Measurements from ENCODE around the gene TMIGD2. TPM values are rescaled to one million over a fixed set of nuclear protein-coding genes. Genes with fewer than 3 reads are reported as not detected.

Gene TMIGD2
- total and polyA plus RNA-seq, 2 experiments from 2014 or later: not detected

- H3K4me3 ChIP-seq: no peak overlapping the region
- H2AFZ ChIP-seq: no peak overlapping the region
Measured at GRCh38 chr19:4347521-4347920, 45.3 kb upstream of the TMIGD2 start.

DNA sequence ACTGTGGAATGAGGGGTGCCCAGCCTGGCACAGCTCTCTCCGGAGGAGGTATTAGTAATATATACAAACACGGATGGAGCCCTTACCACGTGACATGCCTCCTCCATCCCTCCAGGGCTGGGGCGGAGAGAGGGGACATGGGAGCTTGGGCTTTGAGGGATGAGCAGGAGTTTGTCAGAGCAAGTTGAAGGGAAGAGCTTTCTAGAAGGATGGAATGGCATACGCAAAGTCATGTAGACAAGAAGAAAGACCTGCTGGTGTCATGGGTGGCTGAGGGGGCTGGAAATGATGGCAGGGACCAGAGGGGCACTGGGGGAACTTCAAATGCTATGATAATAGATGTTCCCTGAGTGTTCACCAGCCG is 43.8 kb upstream of the TMIGD2 start:
- Histone ChIP-seq H3K4me1 (ENCODE audit: insufficient read depth) (peaks cover 15% of the 10 kb centered on the region), H3K9me3 (ENCODE audit: low read depth) (no peaks in the 10 kb centered on the region), H3K27ac (no peak overlapping the region), H4K20me1 (ENCODE audit: insufficient read depth, poor library complexity, severe bottlenecking) (no peaks in the 10 kb centered on the region), H3K9me2 (replicated peaks; ENCODE audit: insufficient read depth) (no peaks in the 10 kb centered on the region), H3K27me3 (no peaks in the 10 kb centered on the region), H3K79me2 (peaks cover 7% of the 10 kb centered on the region), H2AFZ (no peak overlapping the region), H3K4me2 (no peak overlapping the region), H3K4me3 (no peak overlapping the region), H3K36me3 (replicated peaks; ENCODE audit: insufficient read depth, low read depth) (no peaks in the 10 kb centered on the region)
- 88% methylated on average over 6 of the region's 6 CpGs for WGBS (ENCODE audit: low lambda C conversion rate, missing lambda C conversion rate)
- TF ChIP-seq EZH2 (IDR thresholded peaks at IDR 0.05; ENCODE audit: borderline replicate concordance) (no peak), EZH2phosphoT487 (IDR thresholded peaks at IDR 0.05; ENCODE audit: low read depth, severe bottlenecking, unreplicated experiment) (no peak)
- TF ChIP-seq, protein P1, sequence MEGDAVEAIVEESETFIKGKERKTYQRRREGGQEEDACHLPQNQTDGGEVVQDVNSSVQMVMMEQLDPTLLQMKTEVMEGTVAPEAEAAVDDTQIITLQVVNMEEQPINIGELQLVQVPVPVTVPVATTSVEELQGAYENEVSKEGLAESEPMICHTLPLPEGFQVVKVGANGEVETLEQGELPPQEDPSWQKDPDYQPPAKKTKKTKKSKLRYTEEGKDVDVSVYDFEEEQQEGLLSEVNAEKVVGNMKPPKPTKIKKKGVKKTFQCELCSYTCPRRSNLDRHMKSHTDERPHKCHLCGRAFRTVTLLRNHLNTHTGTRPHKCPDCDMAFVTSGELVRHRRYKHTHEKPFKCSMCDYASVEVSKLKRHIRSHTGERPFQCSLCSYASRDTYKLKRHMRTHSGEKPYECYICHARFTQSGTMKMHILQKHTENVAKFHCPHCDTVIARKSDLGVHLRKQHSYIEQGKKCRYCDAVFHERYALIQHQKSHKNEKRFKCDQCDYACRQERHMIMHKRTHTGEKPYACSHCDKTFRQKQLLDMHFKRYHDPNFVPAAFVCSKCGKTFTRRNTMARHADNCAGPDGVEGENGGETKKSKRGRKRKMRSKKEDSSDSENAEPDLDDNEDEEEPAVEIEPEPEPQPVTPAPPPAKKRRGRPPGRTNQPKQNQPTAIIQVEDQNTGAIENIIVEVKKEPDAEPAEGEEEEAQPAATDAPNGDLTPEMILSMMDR (IDR thresholded peaks at IDR 0.05; ENCODE audit: poor library complexity): no peak
- DNase-seq (ENCODE audit: low spot score): no peak

More at GRCh38 chr19:4347521-4347920, 45.3 kb upstream of the TMIGD2 start:
- Histone ChIP-seq H3K79me2 (peaks cover 7% of the 10 kb centered on the region), H4K20me1 (ENCODE audit: insufficient read depth, poor library complexity, severe bottlenecking) (no peaks in the 10 kb centered on the region), H3K4me2 (no peak overlapping the region), H3K27ac (no peak overlapping the region), H3K4me1 (ENCODE audit: insufficient read depth) (peaks cover 6% of the 10 kb centered on the region), H3K9me2 (replicated peaks; ENCODE audit: insufficient read depth) (no peaks in the 10 kb centered on the region), H3K36me3 (replicated peaks; ENCODE audit: insufficient read depth, low read depth) (no peaks in the 10 kb centered on the region), H3K27me3 (no peaks in the 10 kb centered on the region), H3K9me3 (ENCODE audit: low read depth) (no peaks in the 10 kb centered on the region)
- no peak for TF ChIP-seq EZH2 (IDR thresholded peaks at IDR 0.05; ENCODE audit: borderline replicate concordance)
- TF ChIP-seq EZH2phosphoT487 (IDR thresholded peaks at IDR 0.05; ENCODE audit: low read depth, severe bottlenecking, unreplicated experiment): no peak
- TF ChIP-seq, protein P1 (IDR thresholded peaks at IDR 0.05; ENCODE audit: poor library complexity): no peak
- 80% methylated on average over 6 of the region's 6 CpGs for WGBS (ENCODE audit: low lambda C conversion rate, missing lambda C conversion rate)
- no peak for DNase-seq (ENCODE audit: low spot score)

DNA sequence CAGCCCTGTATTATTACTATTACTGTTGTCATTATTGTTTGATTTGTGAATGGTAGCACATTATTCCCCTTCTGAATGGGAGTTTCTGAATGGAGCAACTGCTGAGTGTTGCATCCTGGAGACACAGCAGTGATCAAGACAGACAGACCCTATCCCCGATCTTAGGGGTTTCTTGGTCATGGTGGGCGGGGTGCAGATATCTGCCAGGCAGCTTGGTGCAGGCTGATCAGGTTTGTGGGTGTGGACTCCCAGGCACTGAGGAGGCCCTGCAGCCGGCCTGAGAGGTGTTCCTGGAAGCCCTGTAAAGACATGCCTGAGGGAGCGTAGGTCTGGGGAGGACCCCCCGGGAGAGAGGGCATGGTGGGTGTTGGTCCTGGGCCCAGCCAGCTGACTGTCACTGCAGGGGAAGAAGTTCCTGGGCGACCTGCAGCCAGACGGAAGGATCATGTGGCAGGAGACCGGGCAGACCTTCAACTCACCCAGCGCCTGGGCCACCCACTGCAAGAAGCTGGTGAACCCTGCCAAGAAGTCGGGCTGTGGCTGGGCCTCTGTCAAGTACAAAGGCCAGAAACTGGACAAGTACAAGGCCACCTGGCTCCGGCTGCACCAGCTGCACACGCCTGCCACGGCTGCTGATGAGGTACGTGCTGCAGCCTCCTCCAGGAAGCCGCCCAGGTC is 43.3 kb upstream of the TMIGD2 start:
- H3K27ac ChIP-seq: no peak overlapping the region
- no peaks in the 10 kb centered on the region for H3K27me3 ChIP-seq
- H3K4me2 ChIP-seq: no peak overlapping the region

More for the DNA sequence above, 43.3 kb upstream of the TMIGD2 start:
- H3K9me2 ChIP-seq (replicated peaks; ENCODE audit: insufficient read depth): no peaks in the 10 kb centered on the region
- H3K9me3 ChIP-seq (ENCODE audit: low read depth): no peaks in the 10 kb centered on the region
- H3K79me2 ChIP-seq: peaks cover 7% of the 10 kb centered on the region
- no peak overlapping the region for H2AFZ ChIP-seq
- peak; percentile 19 for DNase-seq (ENCODE audit: low spot score)
- H3K36me3 ChIP-seq (replicated peaks; ENCODE audit: insufficient read depth, low read depth): no peaks in the 10 kb centered on the region
- TF ChIP-seq, protein P1 (IDR thresholded peaks at IDR 0.05; ENCODE audit: poor library complexity): no peak
- TF ChIP-seq EZH2phosphoT487 (IDR thresholded peaks at IDR 0.05; ENCODE audit: low read depth, severe bottlenecking, unreplicated experiment): no peak
- TF ChIP-seq EZH2 (IDR thresholded peaks at IDR 0.05; ENCODE audit: borderline replicate concordance): no peak
- H3K4me1 ChIP-seq (ENCODE audit: insufficient read depth): peaks cover 20% of the 10 kb centered on the region
- H3K4me3 ChIP-seq: no peak overlapping the region
- H4K20me1 ChIP-seq (ENCODE audit: insufficient read depth, poor library complexity, severe bottlenecking): no peaks in the 10 kb centered on the region
- WGBS (ENCODE audit: low lambda C conversion rate, missing lambda C conversion rate): 89% methylated on average over 15 of the region's 15 CpGs
